D721Med (cell line): ENCODE results near the gene NKTR.

Experiments
- DNase-seq: peaks from one replicate; pipeline ENCODE4 v3.0.0; 2011; ENCODE audit warnings: low spot score; ENCODE audit not compliant: insufficient read length
- FAIRE-seq: peaks from 2 replicates; lab custom pipeline; 2011; peaks lifted over from hg19 to GRCh38; lab: Jason Lieb, UNC
- CTCF ChIP-seq: IDR thresholded peaks from 2 replicates; pipeline ENCODE4 v1.5.1; 2012; ENCODE audit warnings: mild to moderate bottlenecking, control low read depth; ENCODE audit not compliant: insufficient read depth; ENCODE audit errors: missing control alignments

The NKTR gene

GRCh38 chr3:42649783-42650182 is 49.3 kb downstream of the NKTR start:
- FAIRE-seq = no peak
- no peak for TF ChIP-seq CTCF
- DNase-seq = no peak

GRCh38 chr3:42651248-42652091 is 51.0 kb downstream of the NKTR start:
- no peak for TF ChIP-seq CTCF
- DNase-seq = no peak
- no peak for FAIRE-seq

- DNase-seq (no peak), FAIRE-seq (no peak)
- TF ChIP-seq CTCF = no peak
Observed at GRCh38 chr3:42652251-42652610, 51.7 kb downstream of the NKTR start.

- FAIRE-seq (no peak), DNase-seq (no peak)
- no peak for TF ChIP-seq CTCF
Observed at GRCh38 chr3:42652611-42653302, 52.3 kb downstream of the NKTR start.

GRCh38 chr3:42653303-42653559 is 52.7 kb downstream of the NKTR start:
- FAIRE-seq (no peak), DNase-seq (no peak)
- no peak for TF ChIP-seq CTCF

- no peak for FAIRE-seq
Observed at GRCh38 chr3:42653560-42654330, 53.3 kb downstream of the NKTR start, which contains the start of gene ZBTB47. TSS of gene ZBTB47 (plus strand) at chr3:42653697. CDS start at chr3:42658356, 4,659 bp downstream.

More at GRCh38 chr3:42653560-42654330, 53.3 kb downstream of the NKTR start, which contains the start of gene ZBTB47:
- TF ChIP-seq CTCF = no peak
- DNase-seq = no peak
